Cortex of kidney (tissue), 1 donor: ENCODE measurements around the gene RNPEPL1.

Source experiments
- DNase-seq: peaks from one replicate; lab custom pipeline; 2025; lab: John Stamatoyannopoulos, UW

Gene RNPEPL1

GRCh38 chr2:240565333-240566202 lies 2.7 kb upstream of the RNPEPL1 start:
- no peak for DNase-seq

- DNase-seq = no peak
These were observed 1.8 kb upstream of the RNPEPL1 start for GRCh38 chr2:240566203-240567136.

- no peak for DNase-seq
These were observed 980 bp upstream of the RNPEPL1 start for GRCh38 chr2:240567137-240567871.

GRCh38 chr2:240568678-240569522 lies 616 bp downstream of the RNPEPL1 start:
- DNase-seq = no peak

GRCh38 chr2:240569523-240569997 lies 1.3 kb downstream of the RNPEPL1 start:
- no peak for DNase-seq

GRCh38 chr2:240569998-240570530 lies 1.8 kb downstream of the RNPEPL1 start:
- DNase-seq = no peak

GRCh38 chr2:240570531-240571313 lies 2.4 kb downstream of the RNPEPL1 start:
- no peak for DNase-seq

GRCh38 chr2:240571314-240571973 lies 3.2 kb downstream of the RNPEPL1 start:
- no peak for DNase-seq

- DNase-seq = no peak
These were observed 4.1 kb downstream of the RNPEPL1 start for GRCh38 chr2:240572141-240573031.

- DNase-seq = no peak
These were observed 4.8 kb downstream of the RNPEPL1 start for GRCh38 chr2:240573071-240573515.

- DNase-seq = no peak
These were observed 5.5 kb downstream of the RNPEPL1 start for GRCh38 chr2:240573516-240574385.

- DNase-seq = no peak
These were observed 6.3 kb downstream of the RNPEPL1 start for GRCh38 chr2:240574386-240575100.

GRCh38 chr2:240575101-240575965 lies 7.0 kb downstream of the RNPEPL1 start:
- DNase-seq = no peak

- DNase-seq = no peak
These were observed 7.8 kb downstream of the RNPEPL1 start for GRCh38 chr2:240576036-240576435.

GRCh38 chr2:240576436-240577205 lies 8.3 kb downstream of the RNPEPL1 start:
- no peak for DNase-seq
